GM12891 (cell line): ENCODE data around the gene F2R.

Experiments used
- PAX5 ChIP-seq: IDR thresholded peaks from 2 replicates; pipeline ENCODE4 v1.6.1; 2011; ENCODE audit warnings: low read length, moderate library complexity, mild to moderate bottlenecking; ENCODE audit not compliant: insufficient read depth, severe bottlenecking
- POLR2A ChIP-seq: IDR thresholded peaks from 2 replicates; pipeline ENCODE4 v1.6.1; 2011; ENCODE audit warnings: low read depth, low read length, control low read depth
- POLR2AphosphoS5 ChIP-seq: IDR thresholded peaks from 2 replicates; pipeline ENCODE4 v1.6.1; 2011; ENCODE audit warnings: low read depth, low read length, control low read depth
- SPI1 ChIP-seq: IDR thresholded peaks from 2 replicates; pipeline ENCODE4 v1.6.1; 2011; ENCODE audit warnings: low read depth, low read length, control low read depth
- TAF1 ChIP-seq: IDR thresholded peaks from 2 replicates; pipeline ENCODE4 v1.6.1; 2011; ENCODE audit warnings: low read depth, low read length, control low read depth

DNA sequence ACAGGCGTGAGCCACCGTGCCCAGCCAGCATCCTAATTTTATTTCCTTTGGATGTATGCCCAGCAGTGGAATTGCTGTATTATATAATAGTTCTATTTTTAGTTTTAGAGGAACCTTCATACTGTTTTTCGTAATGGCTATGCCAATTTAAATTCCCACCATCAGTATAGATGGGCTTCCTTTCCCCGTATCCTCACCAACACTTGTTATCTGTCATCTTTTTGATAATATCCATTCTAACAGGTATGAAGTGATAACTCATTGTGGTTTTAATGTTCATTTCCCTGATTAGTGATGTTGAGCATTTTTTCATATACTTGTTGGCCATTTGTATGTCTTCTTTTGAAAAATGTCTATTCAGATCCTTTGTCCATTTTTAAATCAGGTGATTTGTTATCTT, 13.0 kb downstream of the F2R start:
- no peak for TF ChIP-seq POLR2A
- no peak for TF ChIP-seq SPI1
- no peak for TF ChIP-seq POLR2AphosphoS5
- no peak for TF ChIP-seq PAX5
- TF ChIP-seq TAF1, result no peak
